ENCODE results near the gene RHOB. TPM values are rescaled to one million over a fixed set of nuclear protein-coding genes. Genes with fewer than 3 reads are reported as not detected.

RHOB gene
- total RNA-seq, 1 donor = 161 TPM

GRCh38 chr2:20487392-20488174, 40.7 kb downstream of the RHOB start:
- Histone ChIP-seq H3K27ac (ENCODE audit: low read depth, low read length) (no peak overlapping the region), H3K9me3 (ENCODE audit: low read depth, low read length) (no peaks in the 10 kb centered on the region), H4K20me1 (ENCODE audit: insufficient read depth, low read length) (no peaks in the 10 kb centered on the region), H3K4me2 (ENCODE audit: insufficient read depth, low read length) (no peak overlapping the region), H2AFZ (ENCODE audit: low read length) (no peak overlapping the region), H3K36me3 (ENCODE audit: insufficient read depth, low read length) (no peaks in the 10 kb centered on the region), H3K4me3 (ENCODE audit: insufficient read depth, low read length) (no peak overlapping the region), H3K79me2 (ENCODE audit: insufficient read depth, low read length) (no peaks in the 10 kb centered on the region), H3K4me1 (ENCODE audit: insufficient read depth, low read length) (no peaks in the 10 kb centered on the region), H3K27me3 (ENCODE audit: insufficient read depth, low read length) (peaks cover 3% of the 10 kb centered on the region)
- DNase-seq (ENCODE audit: insufficient read length, low spot score, missing footprints) = no peak
- TF ChIP-seq CTCF (IDR thresholded peaks at IDR 0.05; ENCODE audit: extremely low read depth, low read depth, low read length) = no peak

GRCh38 chr2:20488201-20488641, 41.3 kb downstream of the RHOB start:
- H2AFZ ChIP-seq (ENCODE audit: low read length) = no peak overlapping the region
- no peaks in the 10 kb centered on the region for H4K20me1 ChIP-seq (ENCODE audit: insufficient read depth, low read length)
- H3K9me3 ChIP-seq (ENCODE audit: low read depth, low read length) = no peaks in the 10 kb centered on the region
- no peaks in the 10 kb centered on the region for H3K79me2 ChIP-seq (ENCODE audit: insufficient read depth, low read length)
- no peak overlapping the region for H3K27ac ChIP-seq (ENCODE audit: low read depth, low read length)
- no peaks in the 10 kb centered on the region for H3K36me3 ChIP-seq (ENCODE audit: insufficient read depth, low read length)
- peaks cover 3% of the 10 kb centered on the region for H3K27me3 ChIP-seq (ENCODE audit: insufficient read depth, low read length)
- no peak for TF ChIP-seq CTCF (IDR thresholded peaks at IDR 0.05; ENCODE audit: extremely low read depth, low read depth, low read length)
- no peak overlapping the region for H3K4me3 ChIP-seq (ENCODE audit: insufficient read depth, low read length)
- DNase-seq (ENCODE audit: insufficient read length, low spot score, missing footprints) = no peak
- no peak overlapping the region for H3K4me2 ChIP-seq (ENCODE audit: insufficient read depth, low read length)
- no peaks in the 10 kb centered on the region for H3K4me1 ChIP-seq (ENCODE audit: insufficient read depth, low read length)

DNA sequence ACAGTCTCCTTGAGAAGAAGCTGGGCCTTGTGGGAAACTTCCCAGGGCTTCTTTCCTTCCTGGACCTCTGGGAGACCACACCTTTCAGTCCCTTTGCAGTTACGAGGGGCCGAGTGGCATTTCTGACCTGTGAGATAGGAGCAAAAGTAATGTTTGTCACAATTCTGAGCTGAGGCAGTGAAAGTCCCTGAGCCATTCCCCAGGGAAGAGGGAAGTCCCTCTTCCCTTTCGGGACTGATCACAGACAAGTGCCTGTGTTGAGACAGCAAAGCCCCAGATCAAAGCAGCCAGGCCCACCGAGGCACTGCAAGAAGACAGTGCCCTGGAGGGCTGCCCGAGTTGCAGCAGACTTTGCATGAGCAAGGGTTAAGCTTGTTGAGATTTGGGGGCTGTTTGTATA, 41.9 kb downstream of the RHOB start:
- H3K79me2 ChIP-seq (ENCODE audit: insufficient read depth, low read length) = no peaks in the 10 kb centered on the region
- no peak overlapping the region for H3K4me3 ChIP-seq (ENCODE audit: insufficient read depth, low read length)
- H3K9me3 ChIP-seq (ENCODE audit: low read depth, low read length) = no peaks in the 10 kb centered on the region
- H3K4me2 ChIP-seq (ENCODE audit: insufficient read depth, low read length) = no peak overlapping the region
- no peaks in the 10 kb centered on the region for H3K36me3 ChIP-seq (ENCODE audit: insufficient read depth, low read length)
- peaks cover 3% of the 10 kb centered on the region for H3K27me3 ChIP-seq (ENCODE audit: insufficient read depth, low read length)
- no peak overlapping the region for H2AFZ ChIP-seq (ENCODE audit: low read length)
- no peak for TF ChIP-seq CTCF (IDR thresholded peaks at IDR 0.05; ENCODE audit: extremely low read depth, low read depth, low read length)
- H4K20me1 ChIP-seq (ENCODE audit: insufficient read depth, low read length) = no peaks in the 10 kb centered on the region
- H3K27ac ChIP-seq (ENCODE audit: low read depth, low read length) = no peak overlapping the region
- no peak for DNase-seq (ENCODE audit: insufficient read length, low spot score, missing footprints)
- H3K4me1 ChIP-seq (ENCODE audit: insufficient read depth, low read length) = no peaks in the 10 kb centered on the region

- no peaks in the 10 kb centered on the region for H3K36me3 ChIP-seq (ENCODE audit: insufficient read depth, low read length)
- no peak for DNase-seq (ENCODE audit: insufficient read length, low spot score, missing footprints)
- no peak overlapping the region for H3K4me2 ChIP-seq (ENCODE audit: insufficient read depth, low read length)
- no peak overlapping the region for H3K27ac ChIP-seq (ENCODE audit: low read depth, low read length)
- peaks cover 3% of the 10 kb centered on the region for H3K27me3 ChIP-seq (ENCODE audit: insufficient read depth, low read length)
- no peak overlapping the region for H2AFZ ChIP-seq (ENCODE audit: low read length)
- no peaks in the 10 kb centered on the region for H3K79me2 ChIP-seq (ENCODE audit: insufficient read depth, low read length)
- peaks cover 10% of the 10 kb centered on the region for H3K4me1 ChIP-seq (ENCODE audit: insufficient read depth, low read length)
- H4K20me1 ChIP-seq (ENCODE audit: insufficient read depth, low read length) = no peaks in the 10 kb centered on the region
- TF ChIP-seq CTCF (IDR thresholded peaks at IDR 0.05; ENCODE audit: extremely low read depth, low read depth, low read length) = no peak
- H3K9me3 ChIP-seq (ENCODE audit: low read depth, low read length) = no peaks in the 10 kb centered on the region
- no peak overlapping the region for H3K4me3 ChIP-seq (ENCODE audit: insufficient read depth, low read length)
Observed at GRCh38 chr2:20490300-20491181, 43.7 kb downstream of the RHOB start.
